Measurements from ENCODE around the gene ACAD10.
"Not testable (repeated sequence)": the region's sequence is repeated elsewhere in the genome, so short reads cannot be mapped to it uniquely, and the experiment has no call there.

The ACAD10 gene

GRCh38 chr12:111749391-111749790, 63.5 kb downstream of the ACAD10 start:
- no peak for DNase-seq (ENCODE audit: low read depth, low spot score)

- no peak for DNase-seq (ENCODE audit: low read depth, low spot score)
These were observed 67.5 kb downstream of the ACAD10 start for GRCh38 chr12:111753144-111753881.

GRCh38 chr12:111754671-111755070, 68.8 kb downstream of the ACAD10 start:
- no peak for DNase-seq (ENCODE audit: low read depth, low spot score)

GRCh38 chr12:111756196-111756595, 70.3 kb downstream of the ACAD10 start:
- no peak for DNase-seq (ENCODE audit: low read depth, low spot score)

DNA sequence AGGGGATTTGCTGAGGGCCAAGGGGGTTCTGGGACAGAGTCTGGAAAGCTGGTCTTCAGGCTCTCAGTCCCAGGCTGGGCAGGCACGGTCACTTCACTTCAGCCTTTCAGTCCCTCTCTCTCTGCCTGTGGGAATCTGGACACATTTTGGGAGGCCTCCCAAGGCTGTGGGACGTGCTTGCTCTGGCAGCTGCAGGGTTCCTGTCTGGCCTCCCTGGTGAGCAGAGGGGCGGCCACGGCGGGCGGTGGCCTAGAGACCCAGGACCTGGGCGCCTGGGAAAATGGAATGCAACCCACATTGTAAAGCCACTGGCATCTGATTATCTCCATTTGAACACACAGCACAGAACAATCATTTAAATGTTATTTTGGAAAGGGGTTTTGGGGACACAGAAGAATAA, 70.8 kb downstream of the ACAD10 start:
- DNase-seq (ENCODE audit: low read depth, low spot score), result no peak

GRCh38 chr12:111757361-111758119, 71.7 kb downstream of the ACAD10 start:
- DNase-seq (ENCODE audit: low read depth, low spot score), result no peak

- DNase-seq (ENCODE audit: low read depth, low spot score), result no peak
These were observed 72.3 kb downstream of the ACAD10 start for GRCh38 chr12:111758120-111758561.

DNA sequence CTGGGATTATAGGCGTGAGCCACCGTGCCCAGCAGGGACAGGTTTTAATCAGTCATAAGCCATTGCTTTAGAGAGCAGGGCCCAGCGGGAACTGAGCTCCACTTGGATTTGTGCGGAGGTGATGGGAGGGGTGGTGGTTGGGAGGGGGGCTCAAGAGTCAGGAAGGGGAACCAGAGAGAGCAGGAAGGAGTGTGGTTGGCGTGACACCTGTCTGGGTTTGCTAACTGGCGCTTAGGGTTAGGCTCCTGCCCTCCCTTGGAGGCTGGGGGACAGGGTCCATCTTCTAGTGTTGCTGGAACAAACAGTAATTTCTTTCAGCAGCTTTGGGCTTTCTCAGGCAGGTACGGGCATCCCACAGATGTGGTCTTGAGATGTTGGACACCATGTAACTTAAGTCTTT, 73.4 kb downstream of the ACAD10 start:
- no peak for DNase-seq (ENCODE audit: low read depth, low spot score)

GRCh38 chr12:111759991-111760390, 74.1 kb downstream of the ACAD10 start:
- DNase-seq (ENCODE audit: low read depth, low spot score), result no peak

GRCh38 chr12:111761099-111761498, 75.2 kb downstream of the ACAD10 start:
- DNase-seq (ENCODE audit: low read depth, low spot score), result no peak

- DNase-seq (ENCODE audit: low read depth, low spot score), result no peak
These were observed 75.9 kb downstream of the ACAD10 start for GRCh38 chr12:111761706-111762105.

DNA sequence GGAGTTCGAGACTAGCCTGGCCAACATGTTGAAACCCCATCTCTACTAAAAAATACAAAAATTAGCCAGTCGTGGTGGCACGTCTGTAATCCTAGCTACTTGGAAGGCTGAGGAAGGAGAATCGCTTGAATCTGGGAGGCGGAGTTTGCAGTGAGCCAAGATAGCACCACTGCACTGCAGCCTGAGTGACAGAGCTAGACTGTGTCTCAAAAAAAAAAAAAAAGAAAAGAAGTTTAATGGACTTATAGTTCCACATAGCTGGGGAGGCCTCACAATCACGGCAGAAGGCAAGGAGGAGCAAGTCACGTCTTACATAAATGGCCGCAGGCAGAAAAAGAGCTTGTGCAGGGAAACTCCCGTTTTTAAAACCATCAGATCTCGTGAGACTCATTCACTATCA, 77.7 kb downstream of the ACAD10 start:
- DNase-seq (ENCODE audit: low read depth, low spot score), result not testable (repeated sequence)

DNA sequence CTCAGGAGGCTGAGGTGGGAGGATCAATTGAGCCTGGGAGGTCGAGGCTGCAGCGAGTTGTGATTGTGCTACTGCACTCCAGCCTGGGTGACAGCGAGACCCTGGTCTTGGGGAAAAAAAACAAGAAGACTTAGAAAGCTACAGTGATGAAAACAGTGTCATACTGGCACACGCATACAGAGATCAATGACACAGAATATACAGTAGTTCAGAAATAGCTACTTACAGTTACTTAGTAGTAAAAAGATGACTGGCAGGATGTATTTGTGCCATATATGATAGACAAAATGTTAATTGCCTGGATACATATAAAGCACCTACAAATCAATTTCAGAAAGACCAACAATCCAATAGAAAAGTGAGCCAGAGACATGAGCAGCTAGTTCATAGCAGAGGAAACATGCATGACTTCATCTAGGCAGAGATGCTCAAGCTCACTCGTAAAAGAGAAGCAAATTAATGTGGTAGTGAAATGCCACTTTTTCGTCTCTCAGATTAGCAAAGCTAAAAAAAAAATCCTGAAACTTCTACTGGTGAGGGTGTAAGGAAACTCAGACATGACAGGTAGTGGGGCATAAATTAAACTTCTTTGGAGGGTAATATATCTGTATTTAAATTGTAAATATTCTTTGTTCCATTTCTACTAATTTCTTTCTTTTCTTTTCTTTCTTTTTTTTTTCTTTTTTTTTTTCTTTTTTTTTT, 78.4 kb downstream of the ACAD10 start:
- DNase-seq (ENCODE audit: low read depth, low spot score), result no peak

GRCh38 chr12:111766608-111767361, 80.9 kb downstream of the ACAD10 start, which contains the start of gene ALDH2:
TSS of gene ALDH2 (plus strand) at chr12:111766933. CDS start at chr12:111766983, 50 bp downstream.
- DNase-seq (ENCODE audit: low read depth, low spot score), result no peak

DNA sequence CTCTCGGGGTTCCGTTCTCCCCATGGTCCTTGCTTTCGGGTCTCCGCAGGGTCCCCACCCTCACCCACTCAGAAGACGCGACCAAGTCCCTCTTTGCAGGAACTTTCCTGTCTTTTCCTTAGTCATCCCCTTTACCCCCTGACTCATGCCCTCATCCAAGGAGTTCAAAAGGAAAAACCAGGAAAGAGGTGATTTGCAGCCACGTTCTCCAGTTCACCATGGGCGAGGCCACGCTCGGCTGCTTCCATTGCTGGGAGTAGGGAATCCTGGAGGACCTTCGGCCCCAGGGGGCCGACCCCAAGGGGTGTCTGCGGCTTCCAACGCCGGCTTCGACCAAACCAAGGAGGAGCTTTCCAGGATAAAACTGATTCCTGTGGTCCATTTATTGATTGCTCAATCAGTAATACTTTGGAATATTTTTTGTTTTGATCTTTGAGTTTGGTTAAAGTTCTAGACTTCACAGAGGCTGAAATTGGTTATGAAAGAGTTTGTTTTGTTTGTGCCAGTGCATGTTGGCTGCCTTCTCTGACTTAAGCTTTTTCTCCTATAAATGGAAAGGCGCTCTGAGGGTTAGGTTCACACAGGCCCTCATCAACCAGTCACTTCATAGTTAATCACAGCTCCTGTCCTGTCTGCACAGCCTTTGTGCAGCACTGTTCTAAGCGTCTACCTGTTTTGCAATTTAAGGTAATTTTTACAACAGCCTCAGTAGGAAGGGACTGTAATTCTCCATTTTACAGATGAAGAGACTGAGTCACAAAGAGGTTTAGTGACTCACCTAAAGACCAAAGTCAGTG, 81.7 kb downstream of the ACAD10 start:
- no peak for DNase-seq (ENCODE audit: low read depth, low spot score)

DNA sequence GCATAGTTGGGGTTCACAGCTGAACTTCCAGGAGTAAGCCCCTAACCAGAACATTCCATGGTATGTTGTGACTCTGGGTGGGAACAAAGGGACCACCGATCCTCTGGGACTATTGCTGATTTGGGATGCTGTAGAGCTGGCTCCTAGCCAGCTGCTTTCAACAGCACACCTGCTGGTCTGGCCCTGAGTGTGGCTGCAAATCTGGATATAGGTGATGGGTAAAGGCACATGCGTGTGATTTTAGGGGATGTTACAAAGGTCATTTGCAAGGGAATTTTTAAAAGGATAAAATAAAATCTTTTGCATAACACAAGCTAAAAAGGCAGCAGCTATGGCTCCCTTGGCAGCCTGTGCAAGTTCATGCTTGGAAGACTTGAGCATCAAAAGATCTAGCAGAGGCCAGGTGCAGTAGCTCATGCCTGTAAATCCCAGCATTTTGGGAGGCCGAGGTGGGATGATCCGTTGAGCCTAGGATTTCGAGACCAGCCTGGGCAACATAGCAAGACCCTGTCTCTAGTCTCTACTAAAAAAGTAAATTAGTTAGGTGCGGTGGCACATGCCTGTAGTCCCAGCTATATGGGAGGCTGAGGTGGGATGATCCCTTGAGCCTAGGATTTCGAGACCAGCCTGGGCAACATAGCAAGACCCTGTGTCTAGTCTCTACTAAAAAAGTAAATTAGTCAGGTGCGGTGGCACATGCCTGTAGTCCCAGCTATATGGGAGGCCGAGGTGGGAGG, 82.5 kb downstream of the ACAD10 start:
- DNase-seq (ENCODE audit: low read depth, low spot score), result no peak

GRCh38 chr12:111769599-111769998, 83.7 kb downstream of the ACAD10 start:
- DNase-seq (ENCODE audit: low read depth, low spot score), result no peak

GRCh38 chr12:111773801-111774551, 88.1 kb downstream of the ACAD10 start:
- no peak for DNase-seq (ENCODE audit: low read depth, low spot score)

All from activated CD4-positive, CD25-positive, alpha-beta regulatory T cell treated with anti-CD3 and anti-CD28 coated beads, Interleukin-2, amount 50 U/mL, for 16 hours (primary cell).